Measurements from ENCODE around the gene PRDM16. TPM values are rescaled to one million over a fixed set of nuclear protein-coding genes. Genes with fewer than 3 reads are reported as not detected.
A peak's percentile ranks its signal among the peaks of the same experiment; 100 is the strongest.

The PRDM16 gene
- total and polyA plus RNA-seq, 2 of the 8 experiments (the other 6 are each of a cell fraction or from before 2014, with no cell fraction given), result 0.39 to 0.43 TPM

GRCh38 chr1:3472906-3473305 lies 403.9 kb downstream of the PRDM16 start:
- Histone ChIP-seq H4K5ac (ENCODE audit: insufficient read length, low read depth, low read length) (no peak overlapping the region), H2AK5ac (ENCODE audit: low read depth, low read length) (no peak overlapping the region), H4K91ac (replicated peaks; ENCODE audit: insufficient read length, low read length) (no peak overlapping the region), H2BK20ac (ENCODE audit: low read length) (no peak overlapping the region), H3K4me1 (replicated peaks in 1 of 4; ENCODE audit: control insufficient read depth in 3 of 4, insufficient read depth in 4 of 4, low read length in 3 of 4) (peaks cover 0 to 22% (median 16%) of the 10 kb centered on the region in 4 experiments; a peak in 6 of 7 replicates), H3K18ac (ENCODE audit: extremely low read depth, low read length) (no peak overlapping the region), H3K23me2 (ENCODE audit: low read depth, low read length) (peaks cover 5% of the 10 kb centered on the region; the same call in 1 of the 2 replicates), H4K20me1 (replicated peaks in 1 of 2; ENCODE audit: control insufficient read depth in 1 of 2, insufficient read depth in 2 of 2, low read length in 2 of 2) (peaks cover 0 to 11% of the 10 kb centered on the region in 2 experiments), H3K56ac (replicated peaks; ENCODE audit: insufficient read length, low read depth, low read length) (no peak overlapping the region), H3K79me2 (ENCODE audit: control insufficient read depth in 1 of 2, insufficient read depth in 2 of 2, low read length in 2 of 2) (no peaks in the 10 kb centered on the region), H2BK120ac (replicated peaks; ENCODE audit: low read depth, low read length) (no peak overlapping the region), H4K8ac (ENCODE audit: extremely low read depth, insufficient read depth, low read length) (no peak overlapping the region), H2AFZ (ENCODE audit: low read length) (no peak overlapping the region), H3K4ac (replicated peaks; ENCODE audit: insufficient read length, low read depth, low read length) (no peak overlapping the region), H3K27me3 (replicated peaks in 1 of 4; ENCODE audit: control insufficient read depth in 3 of 4, extremely low read depth in 1 of 4, insufficient read depth in 3 of 4, low read length in 3 of 4) (no peaks in the 10 kb centered on the region), H3K79me1 (ENCODE audit: low read depth, low read length) (no peaks in the 10 kb centered on the region; the same call in 1 of the 2 replicates), H2BK12ac (ENCODE audit: low read depth, low read length) (0 out of 2 replicates have a peak overlapping the region, but pooled peaks have one; percentile 17), H3K36me3 (ENCODE audit: control insufficient read depth in 2 of 4, insufficient read depth in 4 of 4, low read length in 3 of 4) (peaks cover 0 to 17% (median 4%) of the 10 kb centered on the region in 4 experiments; a peak in 5 of 8 replicates), H3K27ac (ENCODE audit: low read depth, low read length) (no peak overlapping the region), H3K9me3 (ENCODE audit: insufficient read depth in 2 of 2, low read depth in 1 of 2, low read length in 1 of 2) (no peaks in the 10 kb centered on the region), H3K4me2 (ENCODE audit: insufficient read depth in 1 of 2, low read depth in 2 of 2, low read length in 2 of 2) (no peak overlapping the region), H2BK5ac (ENCODE audit: low read depth, low read length) (no peak overlapping the region), H3K23ac (ENCODE audit: insufficient read length) (no peak overlapping the region), H2BK15ac (ENCODE audit: low read length) (no peak overlapping the region), H3K9ac (replicated peaks in 1 of 4; ENCODE audit: extremely low read depth in 1 of 4, low read depth in 3 of 4, low read length in 3 of 4) (no peak overlapping the region), H3K14ac (ENCODE audit: insufficient read length) (no peak overlapping the region), H3K4me3 (ENCODE audit: extremely low read depth in 1 of 4, insufficient read depth in 2 of 4, low read depth in 3 of 4, low read length in 4 of 4) (no peak overlapping the region)
- 92% methylated on average over 16 of the region's 17 CpGs; no CpG with 5 or more reads in 1 of the 2 experiments for WGBS, 2 experiments (ENCODE audit: extremely low coverage in 1 of 2, insufficient coverage in 1 of 2, insufficient read length in 1 of 2, insufficient replicate concordance in 2 of 2, low coverage in 1 of 2, low lambda C conversion rate in 2 of 2, missing lambda C conversion rate in 1 of 2)
- CTCF ChIA-PET (ENCODE audit: partially characterized antibody), result interaction anchor here (0.7 to 3.1 kb wide), 12 partner anchors 9 to 254 kb away, joined by 3 to 39 read pairs (median 7); no protein-coding TSS in a partner anchor
- no peak for FAIRE-seq
- TF ChIP-seq SIRT6 (IDR thresholded peaks at IDR 0.05; ENCODE audit: low read length), result no peak
- no peak for DNase-seq (ENCODE audit: low read depth in 1 of 2, low spot score in 2 of 2)
- POLR2A ChIA-PET (ENCODE audit: partially characterized antibody), result interaction anchor here (1.0 to 3.7 kb wide), 4 partner anchors 8 to 24 kb away, joined by 3 to 26 read pairs (median 5); partner anchors contain the start of gene ARHGEF16

All from H1 (cell line).